HUES48 (cell line): ENCODE data around the gene SKAP1.
"Not testable (repeated sequence)": the region's sequence is repeated elsewhere in the genome, so short reads cannot be mapped to it uniquely, and the experiment has no call there.

Experiments
- H3K27ac ChIP-seq: one replicate; pipeline ENCODE4 v1.7.0; 2013; ENCODE audit warnings: low read depth, low read length, inconsistent platforms
- H3K27me3 ChIP-seq: 2 replicates; pipeline ENCODE4 v1.6.1; 2013; ENCODE audit warnings: mild to moderate bottlenecking, low read length; ENCODE audit not compliant: control insufficient read depth, insufficient read depth
- H3K36me3 ChIP-seq: 2 replicates; pipeline ENCODE4 v1.6.1; 2013; ENCODE audit warnings: low read length; ENCODE audit not compliant: control insufficient read depth, insufficient read depth
- H3K4me1 ChIP-seq: 2 replicates; pipeline ENCODE4 v1.6.1; 2013; ENCODE audit warnings: mild to moderate bottlenecking, low read length; ENCODE audit not compliant: control insufficient read depth, insufficient read depth
- H3K4me3 ChIP-seq: 2 replicates; pipeline ENCODE4 v1.5.1; 2013; ENCODE audit warnings: mild to moderate bottlenecking, low read depth, low read length
- H3K9ac ChIP-seq: 2 replicates; pipeline ENCODE4 v1.6.1; 2013; ENCODE audit warnings: mild to moderate bottlenecking, low read depth, low read length, moderate library complexity
- H3K9me3 ChIP-seq: 2 replicates; pipeline ENCODE4 v1.6.1; 2013; ENCODE audit warnings: low read length; ENCODE audit not compliant: control insufficient read depth, insufficient read depth

SKAP1 gene

GRCh38 chr17:48228720-48229119 lies 201.3 kb downstream of the SKAP1 start:
- no peaks in the 10 kb centered on the region for H3K36me3 ChIP-seq
- no peak overlapping the region for H3K9ac ChIP-seq
- peaks cover 20% of the 10 kb centered on the region for H3K4me1 ChIP-seq
- H3K27me3 ChIP-seq: no peaks in the 10 kb centered on the region; the same call in 1 of the 2 replicates
- H3K27ac ChIP-seq: no peak overlapping the region
- H3K9me3 ChIP-seq: no peaks in the 10 kb centered on the region
- no peak overlapping the region for H3K4me3 ChIP-seq

DNA sequence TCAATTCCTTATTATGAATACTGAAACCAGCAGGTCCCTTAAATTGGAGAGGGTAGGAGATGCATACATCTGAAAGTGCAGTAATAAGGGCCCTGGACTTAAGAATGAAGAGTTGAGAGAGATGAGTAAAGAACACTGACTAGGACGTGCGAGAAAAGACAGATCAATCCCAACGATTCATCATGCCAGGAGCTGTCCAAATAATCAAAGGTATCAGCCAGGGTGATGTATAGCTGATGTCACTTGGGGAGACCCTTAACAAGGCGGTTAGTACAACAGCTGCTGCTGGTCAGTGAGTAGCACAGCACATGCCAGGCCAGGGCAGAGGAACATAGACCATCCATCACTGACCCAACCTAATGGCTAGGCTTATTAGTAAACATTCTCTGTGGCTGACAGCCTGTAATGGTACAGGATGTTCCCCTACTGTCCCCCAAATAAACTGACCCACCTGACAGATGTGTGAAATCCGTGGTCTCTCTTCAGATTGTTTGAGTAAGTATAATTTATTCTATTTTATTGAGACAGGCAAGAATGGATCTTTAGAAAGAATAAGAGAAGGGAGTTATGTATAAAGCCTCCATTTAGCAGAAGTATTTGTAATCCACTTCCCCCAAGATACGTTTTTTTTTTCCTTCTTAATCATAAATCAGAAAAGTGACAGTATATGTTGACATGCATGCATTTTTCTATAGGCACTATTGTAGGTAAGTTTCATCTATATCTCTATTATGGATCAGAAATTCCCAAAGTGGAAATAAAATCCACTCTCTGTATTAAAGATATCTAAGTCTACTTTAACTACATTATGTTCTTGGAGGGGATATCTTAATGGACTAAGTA lies 204.1 kb downstream of the SKAP1 start:
- H3K9me3 ChIP-seq: no peaks in the 10 kb centered on the region
- peaks cover 6% of the 10 kb centered on the region; the same call in 1 of the 2 replicates for H3K27me3 ChIP-seq
- peak overlapping the region; percentile 5 for H3K27ac ChIP-seq
- no peak overlapping the region for H3K4me3 ChIP-seq
- no peaks in the 10 kb centered on the region for H3K36me3 ChIP-seq
- H3K4me1 ChIP-seq: peaks cover 20% of the 10 kb centered on the region
- H3K9ac ChIP-seq: no peak overlapping the region

- no peaks in the 10 kb centered on the region for H3K9me3 ChIP-seq
- no peaks in the 10 kb centered on the region for H3K36me3 ChIP-seq
- H3K4me3 ChIP-seq: no peak overlapping the region
- H3K27ac ChIP-seq: no peak overlapping the region
- peaks cover 6% of the 10 kb centered on the region; the same call in 1 of the 2 replicates for H3K27me3 ChIP-seq
- peaks cover 34% of the 10 kb centered on the region for H3K4me1 ChIP-seq
- no peak overlapping the region for H3K9ac ChIP-seq
These were observed 206.1 kb downstream of the SKAP1 start for GRCh38 chr17:48223945-48224344.

DNA sequence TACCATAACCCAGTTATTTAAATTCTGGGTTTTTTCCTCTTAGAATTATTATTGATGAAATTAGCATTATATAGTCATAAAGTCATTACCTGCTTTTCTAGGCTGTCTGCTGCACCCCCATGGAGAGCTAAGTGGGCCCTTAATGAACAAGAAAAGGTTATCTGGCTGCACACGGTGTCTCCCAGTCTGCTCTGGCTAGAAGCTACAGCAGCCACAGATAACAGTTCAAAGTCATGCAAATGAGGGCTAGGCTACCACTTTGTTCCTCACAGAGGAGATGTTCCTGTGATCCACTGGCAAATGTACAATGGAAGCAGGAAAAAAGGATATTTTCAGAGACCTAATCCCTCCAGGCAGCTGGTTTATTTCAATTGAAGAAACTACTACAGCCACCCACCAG lies 210.4 kb downstream of the SKAP1 start:
- Histone ChIP-seq H3K9me3 (no peaks in the 10 kb centered on the region), H3K36me3 (no peaks in the 10 kb centered on the region), H3K27ac (peak overlapping the region; percentile 63), H3K4me3 (no peak overlapping the region), H3K4me1 (peaks cover 20% of the 10 kb centered on the region), H3K9ac (no peak overlapping the region), H3K27me3 (peaks cover 8% of the 10 kb centered on the region; the same call in 1 of the 2 replicates)

- peaks cover 14% of the 10 kb centered on the region for H3K4me1 ChIP-seq
- H3K4me3 ChIP-seq: no peak overlapping the region
- H3K27ac ChIP-seq: no peak overlapping the region
- no peaks in the 10 kb centered on the region for H3K9me3 ChIP-seq
- no peak overlapping the region for H3K9ac ChIP-seq
- no peaks in the 10 kb centered on the region for H3K36me3 ChIP-seq
- H3K27me3 ChIP-seq: 0 out of 2 replicates have a peak, but pooled peaks cover 3% of the 10 kb centered on the region
These were observed 214.4 kb downstream of the SKAP1 start for GRCh38 chr17:48215583-48216139.

DNA sequence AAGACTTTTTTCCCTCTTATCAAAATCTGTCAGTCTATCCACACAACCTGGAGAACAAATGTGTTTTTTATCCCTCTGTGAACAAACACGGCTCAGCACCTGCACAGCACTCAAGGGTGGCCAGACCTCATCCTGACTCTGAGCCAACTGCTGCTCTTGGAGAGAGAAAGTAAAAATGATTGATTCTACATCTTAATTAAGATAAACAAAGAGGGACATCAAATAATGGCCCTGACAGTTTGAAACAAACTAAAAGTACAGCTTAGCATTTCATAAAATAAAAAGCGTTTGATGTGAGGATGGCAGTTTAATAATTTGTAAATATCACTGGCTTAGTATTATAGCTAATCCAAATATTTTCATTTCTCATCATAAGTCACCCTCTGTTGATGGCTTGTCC lies 216.2 kb downstream of the SKAP1 start:
- Histone ChIP-seq H3K27ac (no peak overlapping the region), H3K27me3 (peaks cover 3% of the 10 kb centered on the region; the same call in 1 of the 2 replicates), H3K36me3 (no peaks in the 10 kb centered on the region), H3K9ac (no peak overlapping the region), H3K4me3 (no peak overlapping the region), H3K4me1 (no peaks in the 10 kb centered on the region), H3K9me3 (no peaks in the 10 kb centered on the region)

DNA sequence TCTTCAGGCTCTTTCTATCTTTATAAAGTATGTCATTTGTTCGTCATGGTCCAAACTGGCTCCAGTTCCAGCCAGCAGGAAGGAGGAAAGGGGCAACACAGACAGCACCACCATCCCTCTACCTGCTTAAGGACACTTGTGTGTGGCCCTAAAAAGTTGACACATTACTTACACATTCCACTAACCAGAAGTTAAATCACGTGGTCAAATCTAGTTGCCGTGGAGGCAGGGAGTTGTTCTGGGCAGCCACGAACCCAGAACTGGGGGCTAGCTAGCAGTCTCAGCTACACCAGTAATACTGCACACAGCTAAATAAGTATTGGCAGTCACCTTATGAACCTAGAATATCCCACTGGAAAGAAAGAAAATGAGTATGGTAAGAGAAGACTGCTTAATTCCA lies 218.2 kb downstream of the SKAP1 start:
- Histone ChIP-seq H3K9ac (no peak overlapping the region), H3K4me3 (no peak overlapping the region), H3K27ac (no peak overlapping the region), H3K27me3 (no peaks in the 10 kb centered on the region; the same call in 1 of the 2 replicates), H3K9me3 (no peaks in the 10 kb centered on the region), H3K4me1 (no peaks in the 10 kb centered on the region), H3K36me3 (no peaks in the 10 kb centered on the region)

DNA sequence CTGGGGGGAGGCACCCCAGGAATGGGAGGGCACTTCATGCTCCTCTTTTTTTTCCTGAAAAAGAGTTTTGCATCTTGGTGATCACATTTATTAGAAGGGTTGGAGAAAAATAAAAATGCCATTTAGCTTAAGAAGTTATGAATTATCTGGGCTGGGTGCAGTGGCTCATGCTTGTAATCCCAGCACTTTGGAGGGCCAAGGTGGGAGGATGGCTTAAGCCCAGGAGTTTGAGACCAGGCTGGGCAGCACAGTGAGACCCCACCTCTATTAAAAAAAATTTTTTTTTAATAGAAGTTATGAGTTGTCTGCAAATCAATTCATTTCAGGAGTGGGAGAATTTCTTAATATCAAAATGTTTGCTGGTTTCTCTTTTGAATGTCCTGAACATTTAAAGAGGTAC lies 219.0 kb downstream of the SKAP1 start:
- Histone ChIP-seq H3K9ac (no peak overlapping the region), H3K4me1 (no peaks in the 10 kb centered on the region), H3K27ac (no peak overlapping the region), H3K9me3 (no peaks in the 10 kb centered on the region), H3K36me3 (no peaks in the 10 kb centered on the region), H3K4me3 (no peak overlapping the region), H3K27me3 (no peaks in the 10 kb centered on the region; the same call in 1 of the 2 replicates)

DNA sequence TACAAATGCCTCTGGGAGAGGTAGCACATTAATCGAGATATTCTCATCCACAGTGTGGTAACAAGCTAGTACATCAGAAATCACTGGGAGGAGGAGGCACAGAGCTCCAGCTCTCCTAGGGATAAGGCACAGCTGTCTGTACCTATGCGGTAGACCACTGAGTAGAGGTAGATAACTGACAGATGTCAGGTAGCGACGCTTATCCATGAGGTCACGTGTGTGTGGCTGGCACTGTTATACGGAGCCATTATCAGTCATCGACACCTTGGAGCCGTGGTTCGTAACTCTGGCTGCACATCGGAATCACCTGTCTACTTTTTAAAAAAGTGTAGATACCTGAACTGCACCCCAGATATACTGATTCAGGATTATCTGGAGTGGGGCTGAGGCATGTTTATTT lies 220.0 kb downstream of the SKAP1 start:
- H3K4me3 ChIP-seq: no peak overlapping the region
- no peaks in the 10 kb centered on the region for H3K4me1 ChIP-seq
- H3K9ac ChIP-seq: no peak overlapping the region
- H3K9me3 ChIP-seq: no peaks in the 10 kb centered on the region
- H3K27ac ChIP-seq: no peak overlapping the region
- H3K36me3 ChIP-seq: no peaks in the 10 kb centered on the region
- H3K27me3 ChIP-seq: no peaks in the 10 kb centered on the region; the same call in 1 of the 2 replicates

DNA sequence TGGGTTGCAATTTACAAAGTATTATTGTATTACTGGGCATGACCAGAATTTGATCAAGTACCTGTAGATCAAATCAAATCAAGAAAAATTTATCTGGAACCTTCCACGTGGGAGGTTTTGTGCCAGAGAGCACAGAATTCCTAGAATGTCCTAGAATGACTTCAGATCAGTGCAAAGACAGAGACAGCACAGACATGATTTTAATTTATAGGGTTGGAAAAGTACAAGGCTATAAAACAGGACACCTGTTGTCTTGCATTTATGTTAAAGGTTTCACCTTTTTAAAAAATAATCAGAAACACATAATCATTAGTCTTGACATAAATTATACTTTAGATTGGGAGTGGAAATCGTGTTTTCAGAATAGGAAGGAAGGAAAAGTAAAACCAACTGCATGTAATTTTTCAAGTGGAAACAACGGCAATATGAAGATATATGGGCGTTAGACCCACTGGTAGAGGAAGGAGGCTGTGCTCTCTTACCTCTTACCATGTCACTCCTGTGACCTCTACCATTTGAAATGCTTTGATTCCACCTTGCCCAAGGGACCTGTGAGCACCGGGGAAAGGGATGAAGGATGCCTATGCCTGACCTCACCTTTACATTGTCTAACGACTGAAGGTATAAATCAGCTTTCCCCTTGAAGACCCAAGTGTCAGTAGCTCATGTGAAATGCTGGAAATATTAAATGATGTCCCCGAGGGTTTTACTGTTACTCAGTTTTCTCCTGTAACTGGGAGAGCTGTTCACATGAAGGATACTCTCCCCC lies 222.1 kb downstream of the SKAP1 start:
- no peaks in the 10 kb centered on the region for H3K4me1 ChIP-seq

GRCh38 chr17:48207036-48207435 lies 223.0 kb downstream of the SKAP1 start:
- H3K4me1 ChIP-seq, H3K9me3 ChIP-seq: not testable (repeated sequence)

More for the DNA sequence above, 222.1 kb downstream of the SKAP1 start:
- Histone ChIP-seq H3K27me3 (no peaks in the 10 kb centered on the region; the same call in 1 of the 2 replicates), H3K36me3 (no peaks in the 10 kb centered on the region), H3K27ac (no peak overlapping the region), H3K9ac (no peak overlapping the region), H3K9me3 (no peaks in the 10 kb centered on the region), H3K4me3 (no peak overlapping the region)

More at GRCh38 chr17:48207036-48207435, 223.0 kb downstream of the SKAP1 start:
- H3K27ac ChIP-seq, H3K36me3 ChIP-seq, H3K9ac ChIP-seq, H3K4me3 ChIP-seq, H3K27me3 ChIP-seq: not testable (repeated sequence)
